Stimulated activated CD4-positive, alpha-beta T cell treated with anti-CD3 and anti-CD28 coated beads, Interleukin-1b, Interleukin-23, amount 100 ng/mL, for 4 hours (primary cell): ENCODE results near the gene GLB1L.

Experiments
- DNase-seq, 2 donors: peaks; one replicate each; pipeline ENCODE4 v3.0.0-alpha.2; 2020; ENCODE audit warnings: low read depth in 2 of 2

The GLB1L gene

GRCh38 chr2:219223831-219224610 is 21.2 kb downstream of the GLB1L start:
- no peak for DNase-seq

- no peak for DNase-seq
Observed at GRCh38 chr2:219221957-219222518, 23.2 kb downstream of the GLB1L start.

- no peak for DNase-seq
Observed at GRCh38 chr2:219220652-219221402, 24.4 kb downstream of the GLB1L start.

GRCh38 chr2:219219784-219220532 is 25.3 kb downstream of the GLB1L start:
- DNase-seq, result no peak

- peak; percentile 83 to 87 for DNase-seq
Observed at GRCh38 chr2:219218732-219219701, 26.2 kb downstream of the GLB1L start, which contains the start of gene ABCB6. Gene ABCB6, minus strand, starts transcription at chr2:219218958. Its CDS starts 285 bp downstream, at chr2:219218673.

- no peak for DNase-seq
Observed at GRCh38 chr2:219218217-219218731, 27.0 kb downstream of the GLB1L start.

GRCh38 chr2:219216535-219216915 is 28.7 kb downstream of the GLB1L start:
- DNase-seq, result no peak

GRCh38 chr2:219215871-219216534 is 29.2 kb downstream of the GLB1L start:
- no peak for DNase-seq

- no peak for DNase-seq
Observed at GRCh38 chr2:219214786-219215185, 30.5 kb downstream of the GLB1L start.

GRCh38 chr2:219214141-219214540 is 31.1 kb downstream of the GLB1L start:
- DNase-seq, result no peak

GRCh38 chr2:219213486-219214071 is 31.7 kb downstream of the GLB1L start:
- no peak for DNase-seq

- DNase-seq, result no peak
Observed at GRCh38 chr2:219213026-219213415, 32.2 kb downstream of the GLB1L start.

GRCh38 chr2:219210886-219211362 is 34.3 kb downstream of the GLB1L start:
- no peak for DNase-seq

- DNase-seq, result no peak
Observed at GRCh38 chr2:219210196-219210885, 34.9 kb downstream of the GLB1L start.

- DNase-seq, result no peak
Observed at GRCh38 chr2:219209236-219210195, 35.7 kb downstream of the GLB1L start.

- DNase-seq, result no peak
Observed at GRCh38 chr2:219207884-219208740, 37.1 kb downstream of the GLB1L start.
